Upper lobe of right lung (tissue), 1 donor: Measurements from ENCODE around the gene MAPK12. TPM values are rescaled to one million over a fixed set of nuclear protein-coding genes. Genes with fewer than 3 reads are reported as not detected.
A peak's percentile ranks its signal among the peaks of the same experiment; 100 is the strongest.

Experiments used
- ATAC-seq: fragments of 200-7000 bp; cut with Tn5 transposase; one replicate; pipeline ENCODE4 v1.9.1; 2020; ENCODE audit warnings: mild to moderate bottlenecking, moderate library complexity
- DNase-seq: peaks from one replicate; pipeline ENCODE4 v3.0.0-alpha.2; 2020
- H3K27ac ChIP-seq: fragments of 200-600 bp; one replicate; pipeline ENCODE4 v1.8.0; 2022
- H3K27me3 ChIP-seq: fragments of 200-600 bp; one replicate; pipeline ENCODE4 v1.8.0; 2022; ENCODE audit warnings: mild to moderate bottlenecking
- H3K36me3 ChIP-seq: fragments of 200-600 bp; one replicate; pipeline ENCODE4 v1.8.0; 2022
- H3K4me1 ChIP-seq: fragments of 200-600 bp; one replicate; pipeline ENCODE4 v1.8.0; 2022
- H3K4me3 ChIP-seq: fragments of 200-600 bp; one replicate; pipeline ENCODE4 v1.8.0; 2022; ENCODE audit warnings: mild to moderate bottlenecking
- H3K9me3 ChIP-seq: fragments of 200-600 bp; one replicate; pipeline ENCODE4 v1.8.0; 2022
- intact Hi-C: fragments of 100-400 bp; cut with DNase I; formaldehyde crosslinking; loops from one replicate; pipeline ENCODE4 v1.11.0; 2022
- total RNA-seq: library from RNA; stranded (reverse); fragmentation: NEBNext Ultra II Directional; extraction: Animal tissue kit (Norgen Biotek cat#: 25700); gene quantifications from one replicate; pipeline ENCODE4 v1.2.1, GENCODE V29; 2021
- TF ChIP-seq, protein P1 (sequence below): fragments of 200-600 bp; IDR thresholded peaks from one replicate; pipeline ENCODE4 v1.8.0; 2022; ENCODE audit warnings: antibody characterized with exemption
- donor health status: DM: no; HTN: yes; CAD: no; lungs with severe emphysema.

MAPK12 gene
- total RNA-seq, 1 donor from 2014 or later = 22.2 TPM

DNA sequence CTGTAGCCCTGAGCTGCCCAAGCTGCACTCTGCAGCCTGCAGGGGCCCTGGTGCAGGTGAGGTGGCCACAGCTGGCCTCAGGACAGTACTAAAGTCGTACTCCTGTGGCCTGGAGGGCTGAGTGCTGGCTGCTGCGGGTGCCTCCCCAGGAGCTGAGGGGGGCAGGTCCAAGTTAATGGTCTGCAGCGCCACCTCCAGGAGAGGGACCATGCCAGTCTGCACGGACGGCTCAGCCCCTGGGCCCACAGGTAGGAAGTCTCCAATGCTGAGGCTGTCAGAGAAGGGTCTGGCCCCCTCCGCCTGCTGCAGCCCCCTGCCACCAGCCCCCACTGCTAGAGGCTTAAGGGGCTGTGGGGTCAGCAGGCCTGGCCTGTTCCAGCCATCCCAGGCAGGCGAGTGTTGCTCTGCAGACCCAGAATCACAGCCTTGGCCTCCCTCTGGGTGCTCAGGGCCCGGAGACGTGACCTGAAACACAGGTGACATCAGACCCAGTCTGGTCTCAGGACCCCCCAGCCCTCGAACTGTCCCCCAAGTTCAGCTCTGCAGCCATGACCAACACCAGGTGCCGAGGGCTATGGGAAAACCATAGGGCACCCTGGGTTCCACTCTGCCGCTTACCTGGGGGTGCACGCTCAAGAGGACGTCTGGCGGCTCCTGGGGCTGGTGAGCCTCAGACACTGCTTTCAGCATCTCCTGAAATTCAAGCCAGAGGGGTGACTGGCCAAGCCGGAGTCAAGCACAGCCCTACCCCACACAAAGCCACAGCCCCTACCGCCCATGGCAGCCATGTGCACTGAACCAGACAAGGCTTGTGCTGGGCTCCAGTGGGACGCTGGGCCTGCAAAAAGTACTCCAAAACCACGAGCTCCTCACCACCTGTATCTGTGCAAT, 39.8 kb downstream of the MAPK12 start:
- ATAC-seq = no peak
- Histone ChIP-seq H3K4me1 (no peaks in the 10 kb centered on the region), H3K27ac (no peak overlapping the region), H3K9me3 (no peaks in the 10 kb centered on the region), H3K4me3 (no peak overlapping the region), H3K27me3 (no peaks in the 10 kb centered on the region), H3K36me3 (peaks cover 82% of the 10 kb centered on the region)
- DNase-seq = no peak
- TF ChIP-seq, protein P1, sequence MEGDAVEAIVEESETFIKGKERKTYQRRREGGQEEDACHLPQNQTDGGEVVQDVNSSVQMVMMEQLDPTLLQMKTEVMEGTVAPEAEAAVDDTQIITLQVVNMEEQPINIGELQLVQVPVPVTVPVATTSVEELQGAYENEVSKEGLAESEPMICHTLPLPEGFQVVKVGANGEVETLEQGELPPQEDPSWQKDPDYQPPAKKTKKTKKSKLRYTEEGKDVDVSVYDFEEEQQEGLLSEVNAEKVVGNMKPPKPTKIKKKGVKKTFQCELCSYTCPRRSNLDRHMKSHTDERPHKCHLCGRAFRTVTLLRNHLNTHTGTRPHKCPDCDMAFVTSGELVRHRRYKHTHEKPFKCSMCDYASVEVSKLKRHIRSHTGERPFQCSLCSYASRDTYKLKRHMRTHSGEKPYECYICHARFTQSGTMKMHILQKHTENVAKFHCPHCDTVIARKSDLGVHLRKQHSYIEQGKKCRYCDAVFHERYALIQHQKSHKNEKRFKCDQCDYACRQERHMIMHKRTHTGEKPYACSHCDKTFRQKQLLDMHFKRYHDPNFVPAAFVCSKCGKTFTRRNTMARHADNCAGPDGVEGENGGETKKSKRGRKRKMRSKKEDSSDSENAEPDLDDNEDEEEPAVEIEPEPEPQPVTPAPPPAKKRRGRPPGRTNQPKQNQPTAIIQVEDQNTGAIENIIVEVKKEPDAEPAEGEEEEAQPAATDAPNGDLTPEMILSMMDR = no peak
- intact Hi-C loops = no loop called here

DNA sequence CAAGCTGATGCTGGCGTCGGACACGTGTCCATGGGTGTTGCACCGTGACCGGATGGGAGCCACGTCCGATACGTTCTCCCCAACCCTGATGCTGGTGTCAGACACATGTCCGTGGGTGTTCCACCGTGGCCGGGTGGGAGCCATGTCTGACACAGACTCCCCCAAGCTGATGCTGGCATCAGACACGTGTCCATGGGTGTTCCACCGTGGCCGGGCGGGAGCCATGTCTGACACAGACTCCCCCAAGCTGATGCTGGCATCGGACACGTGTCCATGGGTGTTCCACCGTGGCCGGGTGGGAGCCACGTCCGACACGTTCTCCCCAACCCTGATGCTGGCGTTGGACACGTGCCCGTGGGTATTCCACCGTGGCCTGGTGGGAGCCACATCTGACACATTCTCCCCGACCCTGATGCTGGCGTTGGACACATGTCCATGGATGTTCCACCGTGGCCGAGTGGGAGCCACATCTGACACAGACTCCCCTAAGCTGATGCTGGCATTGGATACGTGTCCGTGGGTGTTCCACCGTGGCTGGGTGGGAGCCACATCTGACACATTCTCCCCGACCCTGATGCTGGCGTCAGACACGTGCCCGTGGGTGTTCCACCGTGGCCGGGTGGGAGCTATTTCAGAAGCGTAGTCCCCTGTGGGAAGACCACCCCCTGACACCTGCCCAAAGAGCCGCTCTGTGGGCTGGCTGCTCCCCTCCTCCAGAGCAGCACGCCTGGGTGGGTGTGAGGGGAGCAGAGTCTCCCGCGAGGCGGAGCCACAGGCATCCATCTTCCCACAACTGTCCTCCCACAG, 40.7 kb downstream of the MAPK12 start:
- DNase-seq (no peak), ATAC-seq (no peak)
- intact Hi-C loops = no loop called here
- Histone ChIP-seq H3K36me3 (peaks cover 86% of the 10 kb centered on the region), H3K27me3 (no peaks in the 10 kb centered on the region), H3K4me1 (no peaks in the 10 kb centered on the region), H3K27ac (no peak overlapping the region), H3K9me3 (no peaks in the 10 kb centered on the region), H3K4me3 (no peak overlapping the region)
- TF ChIP-seq, protein P1 = no peak

DNA sequence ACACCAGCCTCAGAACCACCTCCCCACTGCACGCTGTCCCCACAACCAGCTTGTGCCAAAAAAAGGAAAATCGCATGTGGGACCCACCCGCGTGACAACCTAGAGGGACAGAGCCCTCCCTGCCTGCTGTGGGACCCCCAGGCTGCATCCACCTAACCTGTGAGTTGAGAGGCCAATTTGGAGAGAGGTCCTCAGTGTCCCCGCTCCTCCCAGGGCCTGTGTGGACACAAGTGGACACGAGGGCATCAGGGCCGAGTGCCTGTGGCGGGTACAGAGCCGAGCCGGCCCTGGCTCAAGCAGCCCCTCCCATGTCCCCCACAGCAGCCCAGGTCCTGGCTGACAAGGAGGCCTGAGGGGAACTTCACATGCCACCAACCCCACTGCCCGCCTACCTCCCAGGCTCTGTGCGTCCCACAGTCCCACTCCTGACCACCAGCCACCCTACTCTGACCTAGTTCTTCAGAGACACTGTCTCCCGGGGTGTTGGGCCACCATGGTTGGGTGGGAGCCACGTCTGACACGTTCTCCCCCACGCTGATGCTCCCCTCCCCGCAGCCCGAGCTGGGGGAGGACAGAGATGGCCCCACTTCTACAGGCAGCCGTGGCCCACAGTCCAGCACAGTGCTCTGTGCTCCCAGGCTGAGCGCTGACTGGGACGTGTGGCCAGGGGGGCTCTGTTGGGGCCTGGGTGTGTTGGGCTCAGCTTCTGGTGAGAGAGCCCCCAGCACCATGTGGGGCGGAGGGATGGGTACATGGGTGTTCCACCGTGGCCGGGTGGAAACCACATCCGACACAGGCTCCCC, 41.5 kb downstream of the MAPK12 start:
- no peaks in the 10 kb centered on the region for H3K27me3 ChIP-seq
- H3K27ac ChIP-seq = no peak overlapping the region
- no peak overlapping the region for H3K4me3 ChIP-seq
- H3K36me3 ChIP-seq = peaks cover 86% of the 10 kb centered on the region
- no peak for ATAC-seq
- intact Hi-C loops = loop anchor here (10.0 kb wide), 1 partner anchor 75 kb away; no protein-coding TSS in a partner anchor
- TF ChIP-seq, protein P1 = no peak
- no peaks in the 10 kb centered on the region for H3K4me1 ChIP-seq
- DNase-seq = no peak
- no peaks in the 10 kb centered on the region for H3K9me3 ChIP-seq

DNA sequence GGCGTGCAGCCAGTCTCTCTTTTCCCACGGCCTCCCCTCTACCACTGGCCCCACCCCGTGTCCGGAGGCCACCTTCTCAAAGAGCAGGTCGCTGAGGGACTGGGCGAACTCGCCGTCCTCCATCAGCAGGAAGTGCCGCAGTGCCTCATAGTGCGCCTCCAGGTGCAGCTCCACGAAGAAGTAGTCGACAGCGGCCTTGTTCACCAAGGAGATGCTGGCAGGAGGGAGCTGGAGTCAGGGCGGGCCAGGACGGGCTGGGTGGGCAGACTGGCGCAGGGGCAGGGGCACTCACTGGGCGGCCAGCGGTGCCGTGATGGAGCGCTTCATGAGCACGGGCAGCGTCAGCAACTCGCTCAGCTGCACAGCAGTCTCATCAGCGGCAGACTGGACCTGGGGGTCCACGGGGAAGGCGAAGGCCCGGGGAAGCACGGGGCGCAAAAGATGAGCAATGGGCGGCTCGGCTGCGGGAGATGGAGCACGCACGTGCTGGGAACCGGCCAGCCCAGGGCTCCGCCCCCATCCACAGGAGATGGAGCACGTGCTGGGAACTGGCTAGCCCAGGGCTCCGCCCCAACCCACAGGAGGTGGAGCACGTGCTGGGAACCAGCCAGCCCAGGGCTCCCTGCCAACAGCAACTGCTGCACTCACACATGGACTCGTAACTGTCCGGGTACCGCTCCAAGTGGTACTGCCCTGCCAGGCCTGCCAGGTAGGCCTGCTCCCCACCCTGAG, 42.3 kb downstream of the MAPK12 start:
- Histone ChIP-seq H3K27ac (no peak overlapping the region), H3K36me3 (peaks cover 86% of the 10 kb centered on the region), H3K9me3 (no peaks in the 10 kb centered on the region), H3K4me3 (no peak overlapping the region), H3K27me3 (no peaks in the 10 kb centered on the region), H3K4me1 (no peaks in the 10 kb centered on the region)
- intact Hi-C loops = loop anchor here (10.0 kb wide), 1 partner anchor 74 kb away; no protein-coding TSS in a partner anchor
- DNase-seq (peak; percentile 93), ATAC-seq (peak; percentile 82)
- TF ChIP-seq, protein P1 = no peak
